Measurements from ENCODE around the gene MFSD12. TPM values are rescaled to one million over a fixed set of nuclear protein-coding genes. Genes with fewer than 3 reads are reported as not detected.
A peak's percentile ranks its signal among the peaks of the same experiment; 100 is the strongest.

Gene MFSD12
- total and polyA plus RNA-seq, 4 donors: 9.4 to 43.6 (median 24.6) TPM

DNA sequence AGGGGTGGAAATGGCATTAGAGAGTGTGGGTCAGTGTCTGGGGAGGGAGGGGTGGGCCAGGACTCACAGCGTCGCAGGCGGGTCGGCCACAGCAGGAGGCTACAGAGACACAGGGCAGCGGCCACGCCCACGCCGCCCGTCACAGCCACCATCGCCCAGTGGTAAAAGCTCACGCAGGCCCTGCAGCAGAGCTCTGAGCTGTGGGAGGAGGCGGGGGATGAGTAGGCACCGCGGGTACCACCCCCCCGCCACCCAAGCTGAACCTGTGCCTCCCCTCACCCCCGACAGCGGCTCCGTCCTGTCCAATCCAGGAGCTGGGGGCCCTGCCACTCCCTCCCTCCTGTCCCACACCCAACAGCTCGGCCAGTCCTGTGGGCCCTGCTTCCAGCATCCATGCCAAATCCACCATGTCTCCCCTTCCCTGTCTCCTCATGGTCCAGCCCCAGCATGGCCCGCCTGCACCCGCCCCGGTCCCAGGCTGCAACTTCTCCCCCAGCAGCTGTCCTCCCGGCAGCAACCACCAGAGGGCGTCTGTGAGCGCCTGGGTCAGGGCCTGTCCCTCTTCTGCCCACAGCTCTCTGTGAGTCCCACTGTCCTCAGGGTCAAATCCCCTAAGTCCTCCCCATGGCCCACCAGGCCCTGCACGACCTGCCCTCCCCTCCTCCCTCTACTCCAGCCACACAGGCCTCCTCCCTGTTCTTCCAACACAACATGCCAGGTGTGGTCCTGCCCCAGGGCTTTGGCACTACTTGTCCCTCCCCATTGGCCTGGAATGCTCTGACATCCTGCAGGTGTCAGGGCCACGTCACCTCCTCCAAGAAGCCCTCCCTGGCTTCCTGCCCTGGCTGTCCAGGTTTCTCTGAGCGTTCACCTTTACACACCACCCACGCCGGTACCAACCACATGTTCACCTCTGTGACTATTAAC, 12.4 kb downstream of the MFSD12 start (continued):
- TF ChIP-seq, protein P1, sequence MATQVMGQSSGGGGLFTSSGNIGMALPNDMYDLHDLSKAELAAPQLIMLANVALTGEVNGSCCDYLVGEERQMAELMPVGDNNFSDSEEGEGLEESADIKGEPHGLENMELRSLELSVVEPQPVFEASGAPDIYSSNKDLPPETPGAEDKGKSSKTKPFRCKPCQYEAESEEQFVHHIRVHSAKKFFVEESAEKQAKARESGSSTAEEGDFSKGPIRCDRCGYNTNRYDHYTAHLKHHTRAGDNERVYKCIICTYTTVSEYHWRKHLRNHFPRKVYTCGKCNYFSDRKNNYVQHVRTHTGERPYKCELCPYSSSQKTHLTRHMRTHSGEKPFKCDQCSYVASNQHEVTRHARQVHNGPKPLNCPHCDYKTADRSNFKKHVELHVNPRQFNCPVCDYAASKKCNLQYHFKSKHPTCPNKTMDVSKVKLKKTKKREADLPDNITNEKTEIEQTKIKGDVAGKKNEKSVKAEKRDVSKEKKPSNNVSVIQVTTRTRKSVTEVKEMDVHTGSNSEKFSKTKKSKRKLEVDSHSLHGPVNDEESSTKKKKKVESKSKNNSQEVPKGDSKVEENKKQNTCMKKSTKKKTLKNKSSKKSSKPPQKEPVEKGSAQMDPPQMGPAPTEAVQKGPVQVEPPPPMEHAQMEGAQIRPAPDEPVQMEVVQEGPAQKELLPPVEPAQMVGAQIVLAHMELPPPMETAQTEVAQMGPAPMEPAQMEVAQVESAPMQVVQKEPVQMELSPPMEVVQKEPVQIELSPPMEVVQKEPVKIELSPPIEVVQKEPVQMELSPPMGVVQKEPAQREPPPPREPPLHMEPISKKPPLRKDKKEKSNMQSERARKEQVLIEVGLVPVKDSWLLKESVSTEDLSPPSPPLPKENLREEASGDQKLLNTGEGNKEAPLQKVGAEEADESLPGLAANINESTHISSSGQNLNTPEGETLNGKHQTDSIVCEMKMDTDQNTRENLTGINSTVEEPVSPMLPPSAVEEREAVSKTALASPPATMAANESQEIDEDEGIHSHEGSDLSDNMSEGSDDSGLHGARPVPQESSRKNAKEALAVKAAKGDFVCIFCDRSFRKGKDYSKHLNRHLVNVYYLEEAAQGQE (IDR thresholded peaks at IDR 0.05): no peak
- TF ChIP-seq HNF4A (conservative IDR thresholded peaks at IDR 0.05) (no peak), CTCF (IDR thresholded peaks at IDR 0.05; ENCODE audit: low read depth, low read length, missing input control) (peak; percentile 91)

DNA sequence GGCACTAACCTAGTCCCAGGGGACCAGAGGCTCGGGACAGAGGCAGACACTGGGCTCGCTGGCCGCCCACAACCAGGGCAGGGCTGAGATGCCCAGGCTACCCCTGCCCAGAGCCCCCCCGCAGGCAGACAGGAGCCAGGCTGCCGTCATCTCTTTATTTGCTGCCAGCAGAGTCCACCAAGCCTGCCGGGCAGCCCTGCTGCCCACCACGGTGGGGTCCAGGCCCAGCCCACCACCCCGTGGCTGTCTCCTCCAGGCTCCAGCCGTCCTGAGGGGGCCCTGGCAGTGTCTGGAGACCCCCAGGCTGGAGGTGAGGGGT, 13.4 kb downstream of the MFSD12 start:
- no peaks in the 10 kb centered on the region for H3K27me3 ChIP-seq (ENCODE audit: control insufficient read depth in 4 of 4, insufficient read depth in 4 of 4, low read length in 3 of 4)
- H3K27ac ChIP-seq (ENCODE audit: low read depth in 1 of 2, low read length in 2 of 2): no peak overlapping the region
- TF ChIP-seq GABPA (IDR thresholded peaks at IDR 0.05 in 1 of 2, conservative IDR thresholded peaks at IDR 0.05 in 1 of 2): no peak
- no peak for TF ChIP-seq RAD21 (IDR thresholded peaks at IDR 0.05)
- no peak for TF ChIP-seq HNF4G (IDR thresholded peaks at IDR 0.05)
- no peak for TF ChIP-seq FOXA2 (IDR thresholded peaks at IDR 0.05)
- TF ChIP-seq SP1 (IDR thresholded peaks at IDR 0.05): no peak
- TF ChIP-seq RXRA (IDR thresholded peaks at IDR 0.05): no peak
- no peak for TF ChIP-seq FOXA1 (IDR thresholded peaks at IDR 0.05)
- TF ChIP-seq YY1 (IDR thresholded peaks at IDR 0.05): no peak
- no peak for TF ChIP-seq TAF1 (conservative IDR thresholded peaks at IDR 0.05)
- no peak overlapping the region for H3K4me3 ChIP-seq (ENCODE audit: low read depth in 1 of 3, low read length in 3 of 3)
- WGBS: 86% methylated on average over 9 of the region's 9 CpGs
- H3K9me3 ChIP-seq (ENCODE audit: control insufficient read depth in 4 of 4, low read length in 3 of 4): no peaks in the 10 kb centered on the region
- H3K4me1 ChIP-seq (ENCODE audit: control insufficient read depth in 4 of 4, insufficient read depth in 4 of 4, low read length in 3 of 4): peaks cover 0 to 5% (median 1%) of the 10 kb centered on the region in 4 donors
- no peak overlapping the region for H3K9ac ChIP-seq (ENCODE audit: low read depth in 1 of 2, low read length in 2 of 2)
- H3K36me3 ChIP-seq (ENCODE audit: control insufficient read depth in 4 of 4, insufficient read depth in 3 of 4, low read depth in 1 of 4, low read length in 3 of 4): peaks cover 0 to 10% (median 4%) of the 10 kb centered on the region in 4 donors
- DNase-seq (ENCODE audit: low spot score): no peak

- Histone ChIP-seq H3K4me1 (ENCODE audit: control insufficient read depth in 4 of 4, insufficient read depth in 4 of 4, low read length in 3 of 4) (peaks cover 0 to 2% (median 0%) of the 10 kb centered on the region in 4 donors), H3K27ac (ENCODE audit: low read depth in 1 of 2, low read length in 2 of 2) (no peak overlapping the region), H3K9me3 (ENCODE audit: control insufficient read depth in 4 of 4, low read length in 3 of 4) (no peaks in the 10 kb centered on the region), H3K36me3 (ENCODE audit: control insufficient read depth in 4 of 4, insufficient read depth in 3 of 4, low read depth in 1 of 4, low read length in 3 of 4) (peaks cover 0 to 12% (median 4%) of the 10 kb centered on the region in 4 donors), H3K4me3 (ENCODE audit: low read depth in 1 of 3, low read length in 3 of 3) (no peak overlapping the region), H3K27me3 (ENCODE audit: control insufficient read depth in 4 of 4, insufficient read depth in 4 of 4, low read length in 3 of 4) (no peaks in the 10 kb centered on the region), H3K9ac (ENCODE audit: low read depth in 1 of 2, low read length in 2 of 2) (no peak overlapping the region)
- WGBS: 88% methylated on average over 47 of the region's 47 CpGs
- no peak for DNase-seq (ENCODE audit: low spot score)
- no peak for TF ChIP-seq FOXA1 (IDR thresholded peaks at IDR 0.05)
- TF ChIP-seq, protein P2, sequence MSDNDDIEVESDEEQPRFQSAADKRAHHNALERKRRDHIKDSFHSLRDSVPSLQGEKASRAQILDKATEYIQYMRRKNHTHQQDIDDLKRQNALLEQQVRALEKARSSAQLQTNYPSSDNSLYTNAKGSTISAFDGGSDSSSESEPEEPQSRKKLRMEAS (IDR thresholded peaks at IDR 0.05): no peak
- TF ChIP-seq GABPA (IDR thresholded peaks at IDR 0.05 in 1 of 2, conservative IDR thresholded peaks at IDR 0.05 in 1 of 2): no peak
- no peak for TF ChIP-seq YY1 (IDR thresholded peaks at IDR 0.05)
- TF ChIP-seq CTCF (IDR thresholded peaks at IDR 0.05; ENCODE audit: low read depth, low read length, missing input control): no peak
- TF ChIP-seq SP1 (IDR thresholded peaks at IDR 0.05): no peak
- no peak for TF ChIP-seq RXRA (IDR thresholded peaks at IDR 0.05)
- TF ChIP-seq, protein P1 (IDR thresholded peaks at IDR 0.05): no peak
Measured at GRCh38 chr19:3543150-3544057, 14.0 kb downstream of the MFSD12 start.

Measured in liver (tissue), 9 donors.